ENCODE measurements around the gene ACTR2. TPM values are rescaled to one million over a fixed set of nuclear protein-coding genes. Genes with fewer than 3 reads are reported as not detected.

The ACTR2 gene
- total RNA-seq, 1 donor from 2014 or later: 223 TPM

- H3K4me3 Mint-ChIP-seq (ENCODE audit: unreplicated experiment): no peak overlapping the region
These were observed 50.9 kb downstream of the ACTR2 start for GRCh38 chr2:65278531-65278981.

GRCh38 chr2:65279756-65280155, 52.1 kb downstream of the ACTR2 start:
- no peaks in the 10 kb centered on the region for H3K27me3 Mint-ChIP-seq (ENCODE audit: unreplicated experiment)

More at GRCh38 chr2:65278531-65278981, 50.9 kb downstream of the ACTR2 start:
- DNase-seq: no peak
- peaks cover 4% of the 10 kb centered on the region for H3K9me3 Mint-ChIP-seq (ENCODE audit: unreplicated experiment)
- H3K27ac Mint-ChIP-seq (ENCODE audit: unreplicated experiment): no peak overlapping the region
- TF ChIP-seq CTCF (IDR thresholded peaks at IDR 0.05; ENCODE audit: partially characterized antibody, unreplicated experiment): no peak
- H3K36me3 Mint-ChIP-seq (ENCODE audit: unreplicated experiment): no peaks in the 10 kb centered on the region
- peaks cover 16% of the 10 kb centered on the region for H3K4me1 Mint-ChIP-seq (ENCODE audit: low read depth, unreplicated experiment)
- no peaks in the 10 kb centered on the region for H3K27me3 Mint-ChIP-seq (ENCODE audit: unreplicated experiment)

GRCh38 chr2:65281627-65282351, 54.2 kb downstream of the ACTR2 start:
- no peak overlapping the region for H3K27ac Mint-ChIP-seq (ENCODE audit: unreplicated experiment)
- H3K4me3 Mint-ChIP-seq (ENCODE audit: unreplicated experiment): no peak overlapping the region
- peaks cover 10% of the 10 kb centered on the region for H3K4me1 Mint-ChIP-seq (ENCODE audit: low read depth, unreplicated experiment)
- no peaks in the 10 kb centered on the region for H3K27me3 Mint-ChIP-seq (ENCODE audit: unreplicated experiment)
- no peak for DNase-seq
- peaks cover 6% of the 10 kb centered on the region for H3K9me3 Mint-ChIP-seq (ENCODE audit: unreplicated experiment)
- no peaks in the 10 kb centered on the region for H3K36me3 Mint-ChIP-seq (ENCODE audit: unreplicated experiment)
- TF ChIP-seq CTCF (IDR thresholded peaks at IDR 0.05; ENCODE audit: partially characterized antibody, unreplicated experiment): no peak

More at GRCh38 chr2:65279756-65280155, 52.1 kb downstream of the ACTR2 start:
- no peak for DNase-seq
- Mint-ChIP-seq H3K4me3 (ENCODE audit: unreplicated experiment) (no peak overlapping the region), H3K27ac (ENCODE audit: unreplicated experiment) (no peak overlapping the region), H3K4me1 (ENCODE audit: low read depth, unreplicated experiment) (peaks cover 16% of the 10 kb centered on the region), H3K9me3 (ENCODE audit: unreplicated experiment) (peaks cover 4% of the 10 kb centered on the region), H3K36me3 (ENCODE audit: unreplicated experiment) (no peaks in the 10 kb centered on the region)
- TF ChIP-seq CTCF (IDR thresholded peaks at IDR 0.05; ENCODE audit: partially characterized antibody, unreplicated experiment): no peak

GRCh38 chr2:65282477-65283053, 54.9 kb downstream of the ACTR2 start:
- no peak for DNase-seq
- H3K4me3 Mint-ChIP-seq (ENCODE audit: unreplicated experiment): no peak overlapping the region
- peaks cover 8% of the 10 kb centered on the region for H3K4me1 Mint-ChIP-seq (ENCODE audit: low read depth, unreplicated experiment)
- H3K27ac Mint-ChIP-seq (ENCODE audit: unreplicated experiment): no peak overlapping the region
- no peaks in the 10 kb centered on the region for H3K36me3 Mint-ChIP-seq (ENCODE audit: unreplicated experiment)
- peaks cover 6% of the 10 kb centered on the region for H3K9me3 Mint-ChIP-seq (ENCODE audit: unreplicated experiment)
- H3K27me3 Mint-ChIP-seq (ENCODE audit: unreplicated experiment): no peaks in the 10 kb centered on the region
- TF ChIP-seq CTCF (IDR thresholded peaks at IDR 0.05; ENCODE audit: partially characterized antibody, unreplicated experiment): no peak

GRCh38 chr2:65287364-65287763, 59.7 kb downstream of the ACTR2 start:
- TF ChIP-seq CTCF (IDR thresholded peaks at IDR 0.05; ENCODE audit: partially characterized antibody, unreplicated experiment): no peak
- Mint-ChIP-seq H3K27me3 (ENCODE audit: unreplicated experiment) (no peaks in the 10 kb centered on the region), H3K27ac (ENCODE audit: unreplicated experiment) (no peak overlapping the region), H3K4me1 (ENCODE audit: low read depth, unreplicated experiment) (peaks cover 14% of the 10 kb centered on the region), H3K4me3 (ENCODE audit: unreplicated experiment) (no peak overlapping the region), H3K9me3 (ENCODE audit: unreplicated experiment) (peaks cover 2% of the 10 kb centered on the region), H3K36me3 (ENCODE audit: unreplicated experiment) (no peaks in the 10 kb centered on the region)
- DNase-seq: no peak

Measured in glutamatergic neuron (in vitro differentiated cells).